ENCODE data around the gene ZNF175. TPM values are rescaled to one million over a fixed set of nuclear protein-coding genes. Genes with fewer than 3 reads are reported as not detected.

Gene ZNF175
- total RNA-seq: 10 to 100 TPM; 12.1 to 12.3 TPM
- 11.0 TPM for polyA plus RNA-seq (ENCODE audit: insufficient read depth, low read depth, low replicate concordance)
- long read RNA-seq, donor 1, full-length matches to known transcripts: 1 of 1 reads
- long read RNA-seq, donor 1, partial matches to known transcripts: 0 of 1 reads
- long read RNA-seq, donor 1, other reads (novel, unspliced or antisense): 0 of 1 reads
- long read RNA-seq, donor 2, full-length matches to known transcripts: 2 of 2 reads
- long read RNA-seq, donor 2, partial matches to known transcripts: 0 of 2 reads
- long read RNA-seq, donor 2, other reads (novel, unspliced or antisense): 0 of 2 reads

- intact Hi-C loops (cut with DNase I; ENCODE audit: low total_unique reads): no loop called here
- WGBS, 2 donors: 0% methylated on average over 30 of the region's 30 CpGs
- DNase-seq: peak; percentile 98
Observed at GRCh38 chr19:51570962-51571575, at the start of gene ZNF175. ZNF175 (plus strand) TSS chr19:51571283; CDS start chr19:51573330, 2,047 bp downstream.

GRCh38 chr19:51521357-51521756, 49.7 kb upstream of the ZNF175 start:
- no peak for DNase-seq
- Histone ChIP-seq H3K27me3 (no peaks in the 10 kb centered on the region), H3K4me3 (no peak overlapping the region), H3K4me1 (no peaks in the 10 kb centered on the region), H3K9me3 (no peaks in the 10 kb centered on the region), H3K36me3 (ENCODE audit: low read depth, missing control alignments) (no peaks in the 10 kb centered on the region), H3K27ac (no peak overlapping the region)
- TF ChIP-seq POLR2A (IDR thresholded peaks at IDR 0.05) (no peak), CTCF (IDR thresholded peaks at IDR 0.05) (no peak)
- intact Hi-C loops (cut with DNase I; ENCODE audit: low total_unique reads): no loop called here
- 68 to 85% methylated on average over 2 of the region's 2 CpGs for WGBS, 2 donors

More at GRCh38 chr19:51570962-51571575, at the start of gene ZNF175:
- peak within 1 kb of the TSS; percentile 67 to 73 for H3K27ac ChIP-seq
- TF ChIP-seq POLR2A (IDR thresholded peaks at IDR 0.05) (no peak), CTCF (IDR thresholded peaks at IDR 0.05) (no peak)
- H3K27me3 ChIP-seq: no peaks in the 10 kb centered on the region
- no peaks in the 10 kb centered on the region for H3K36me3 ChIP-seq (ENCODE audit: low read depth, missing control alignments)
- no peaks in the 10 kb centered on the region for H3K9me3 ChIP-seq
- peaks cover 9% of the 10 kb centered on the region for H3K4me1 ChIP-seq
- H3K4me3 ChIP-seq: peak within 1 kb of the TSS; percentile 78 to 87

GRCh38 chr19:51521781-51522180, 49.3 kb upstream of the ZNF175 start:
- Histone ChIP-seq H3K4me3 (no peak overlapping the region), H3K4me1 (no peaks in the 10 kb centered on the region), H3K36me3 (ENCODE audit: low read depth, missing control alignments) (no peaks in the 10 kb centered on the region), H3K9me3 (no peaks in the 10 kb centered on the region), H3K27me3 (no peaks in the 10 kb centered on the region), H3K27ac (no peak overlapping the region)
- DNase-seq: no peak
- WGBS, 2 donors: 64 to 70% methylated on average over 2 of the region's 2 CpGs
- intact Hi-C loops (cut with DNase I; ENCODE audit: low total_unique reads): no loop called here
- TF ChIP-seq POLR2A (IDR thresholded peaks at IDR 0.05): no peak

GRCh38 chr19:51524666-51525264, 46.3 kb upstream of the ZNF175 start:
- no peak overlapping the region for H3K27ac ChIP-seq

More at GRCh38 chr19:51524666-51525264, 46.3 kb upstream of the ZNF175 start:
- Histone ChIP-seq H3K4me3 (no peak overlapping the region), H3K36me3 (ENCODE audit: low read depth, missing control alignments) (no peaks in the 10 kb centered on the region), H3K4me1 (no peaks in the 10 kb centered on the region), H3K27me3 (no peaks in the 10 kb centered on the region), H3K9me3 (no peaks in the 10 kb centered on the region)
- intact Hi-C loops (cut with DNase I; ENCODE audit: low total_unique reads): no loop called here
- 71% methylated on average over 6 to 8 of the region's 8 CpGs for WGBS, 2 donors
- TF ChIP-seq POLR2A (IDR thresholded peaks at IDR 0.05): no peak
- TF ChIP-seq CTCF (IDR thresholded peaks at IDR 0.05): no peak
- DNase-seq: no peak

Measured in testis (tissue), 5 donors.